ENCODE measurements around the gene ATP6V1B1. TPM values are rescaled to one million over a fixed set of nuclear protein-coding genes. Genes with fewer than 3 reads are reported as not detected.

Gene ATP6V1B1
- total and polyA plus RNA-seq, 2 of the 13 experiments (the other 11 are each of a cell fraction or from before 2014, with no cell fraction given): 0.58 to 1.6 TPM

DNA sequence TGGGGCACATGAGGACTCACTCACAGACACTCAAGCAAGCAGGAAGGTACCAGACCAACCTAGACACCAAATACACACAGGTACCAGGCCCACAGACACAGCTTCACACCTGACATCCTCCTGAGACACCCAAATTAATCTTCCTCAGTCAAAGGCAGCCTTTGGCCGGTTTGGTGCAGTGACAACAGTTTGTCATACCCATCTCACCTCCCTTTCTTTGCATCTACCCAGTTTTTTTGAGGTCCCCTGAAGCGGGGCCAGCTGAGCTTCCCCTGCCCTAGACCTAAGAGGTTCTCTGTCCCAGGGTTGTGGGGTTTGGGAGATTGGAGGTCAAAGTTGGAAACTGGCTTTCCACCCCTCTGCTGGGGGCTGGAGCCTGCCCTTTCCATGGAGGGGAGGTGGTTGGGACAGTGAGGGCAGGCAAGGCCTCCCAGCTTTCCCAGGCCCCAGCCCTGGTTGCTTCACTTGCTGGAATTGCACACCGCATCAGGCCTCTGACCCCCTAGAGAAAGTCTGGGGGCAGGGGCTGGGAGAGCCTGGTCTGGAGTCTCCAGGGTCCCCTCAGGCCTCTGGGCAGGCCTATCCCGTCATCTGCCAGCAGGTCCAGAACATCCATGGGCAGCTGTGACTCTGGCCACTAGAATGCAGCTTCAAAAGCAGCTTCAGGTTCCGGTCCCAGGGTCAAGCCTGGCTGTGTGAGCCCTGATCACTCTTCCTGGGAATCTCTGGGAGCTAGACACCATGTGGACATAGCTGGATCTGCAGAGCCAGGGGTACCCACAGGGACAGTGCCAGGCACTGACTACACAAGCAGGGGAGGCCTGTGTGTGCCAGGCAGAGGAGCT, 71.5 kb downstream of the ATP6V1B1 start (continued):
- TF ChIP-seq, protein P1, sequence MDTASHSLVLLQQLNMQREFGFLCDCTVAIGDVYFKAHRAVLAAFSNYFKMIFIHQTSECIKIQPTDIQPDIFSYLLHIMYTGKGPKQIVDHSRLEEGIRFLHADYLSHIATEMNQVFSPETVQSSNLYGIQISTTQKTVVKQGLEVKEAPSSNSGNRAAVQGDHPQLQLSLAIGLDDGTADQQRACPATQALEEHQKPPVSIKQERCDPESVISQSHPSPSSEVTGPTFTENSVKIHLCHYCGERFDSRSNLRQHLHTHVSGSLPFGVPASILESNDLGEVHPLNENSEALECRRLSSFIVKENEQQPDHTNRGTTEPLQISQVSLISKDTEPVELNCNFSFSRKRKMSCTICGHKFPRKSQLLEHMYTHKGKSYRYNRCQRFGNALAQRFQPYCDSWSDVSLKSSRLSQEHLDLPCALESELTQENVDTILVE (CRISPR knock-in tag; IDR thresholded peaks at IDR 0.05): no peak
- no peak for TF ChIP-seq GATAD1 (CRISPR knock-in tag; IDR thresholded peaks at IDR 0.05)
- TF ChIP-seq DMAP1 (CRISPR knock-in tag; IDR thresholded peaks at IDR 0.05): no peak
- TF ChIP-seq STAG1 (CRISPR knock-in tag; IDR thresholded peaks at IDR 0.05): peak; percentile 15; the same call in 1 of the 2 replicates
- peak; percentile 71; the same call in 1 of the 2 replicates for TF ChIP-seq ETV5 (CRISPR knock-in tag; IDR thresholded peaks at IDR 0.05; ENCODE audit: borderline replicate concordance)
- TF ChIP-seq, protein P2, sequence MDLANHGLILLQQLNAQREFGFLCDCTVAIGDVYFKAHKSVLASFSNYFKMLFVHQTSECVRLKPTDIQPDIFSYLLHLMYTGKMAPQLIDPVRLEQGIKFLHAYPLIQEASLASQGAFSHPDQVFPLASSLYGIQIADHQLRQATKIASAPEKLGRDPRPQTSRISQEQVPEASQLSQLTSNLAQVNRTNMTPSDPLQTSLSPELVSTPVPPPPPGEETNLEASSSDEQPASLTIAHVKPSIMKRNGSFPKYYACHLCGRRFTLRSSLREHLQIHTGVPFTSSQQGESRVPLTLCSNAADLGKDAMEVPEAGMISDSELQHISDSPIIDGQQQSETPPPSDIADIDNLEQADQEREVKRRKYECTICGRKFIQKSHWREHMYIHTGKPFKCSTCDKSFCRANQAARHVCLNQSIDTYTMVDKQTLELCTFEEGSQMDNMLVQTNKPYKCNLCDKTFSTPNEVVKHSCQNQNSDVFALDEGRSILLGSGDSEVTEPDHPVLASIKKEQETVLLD (CRISPR knock-in tag; IDR thresholded peaks at IDR 0.05; ENCODE audit: low read depth): no peak
- 0 out of 2 replicates have a peak, but pooled peaks have one; percentile 38 for TF ChIP-seq ZNF616 (CRISPR knock-in tag; IDR thresholded peaks at IDR 0.05; ENCODE audit: low read depth)
- TF ChIP-seq HOXA3 (CRISPR knock-in tag; IDR thresholded peaks at IDR 0.05): no peak
- peak; percentile 50; the same call in 1 of the 2 replicates for TF ChIP-seq ZMYM3 (CRISPR knock-in tag; IDR thresholded peaks at IDR 0.05)
- no peak for TF ChIP-seq NFATC3 (CRISPR knock-in tag; IDR thresholded peaks at IDR 0.05)
- TF ChIP-seq ZNF530 (CRISPR knock-in tag; IDR thresholded peaks at IDR 0.05; ENCODE audit: low read depth): no peak
- peak; percentile 58; the same call in 1 of the 2 replicates for TF ChIP-seq ZFY (CRISPR knock-in tag; IDR thresholded peaks at IDR 0.05)
- TF ChIP-seq SIX1 (CRISPR knock-in tag; IDR thresholded peaks at IDR 0.05; ENCODE audit: borderline replicate concordance): no peak
- no peak for TF ChIP-seq GFI1 (CRISPR knock-in tag; IDR thresholded peaks at IDR 0.05; ENCODE audit: borderline replicate concordance)
- TF ChIP-seq, protein P3, sequence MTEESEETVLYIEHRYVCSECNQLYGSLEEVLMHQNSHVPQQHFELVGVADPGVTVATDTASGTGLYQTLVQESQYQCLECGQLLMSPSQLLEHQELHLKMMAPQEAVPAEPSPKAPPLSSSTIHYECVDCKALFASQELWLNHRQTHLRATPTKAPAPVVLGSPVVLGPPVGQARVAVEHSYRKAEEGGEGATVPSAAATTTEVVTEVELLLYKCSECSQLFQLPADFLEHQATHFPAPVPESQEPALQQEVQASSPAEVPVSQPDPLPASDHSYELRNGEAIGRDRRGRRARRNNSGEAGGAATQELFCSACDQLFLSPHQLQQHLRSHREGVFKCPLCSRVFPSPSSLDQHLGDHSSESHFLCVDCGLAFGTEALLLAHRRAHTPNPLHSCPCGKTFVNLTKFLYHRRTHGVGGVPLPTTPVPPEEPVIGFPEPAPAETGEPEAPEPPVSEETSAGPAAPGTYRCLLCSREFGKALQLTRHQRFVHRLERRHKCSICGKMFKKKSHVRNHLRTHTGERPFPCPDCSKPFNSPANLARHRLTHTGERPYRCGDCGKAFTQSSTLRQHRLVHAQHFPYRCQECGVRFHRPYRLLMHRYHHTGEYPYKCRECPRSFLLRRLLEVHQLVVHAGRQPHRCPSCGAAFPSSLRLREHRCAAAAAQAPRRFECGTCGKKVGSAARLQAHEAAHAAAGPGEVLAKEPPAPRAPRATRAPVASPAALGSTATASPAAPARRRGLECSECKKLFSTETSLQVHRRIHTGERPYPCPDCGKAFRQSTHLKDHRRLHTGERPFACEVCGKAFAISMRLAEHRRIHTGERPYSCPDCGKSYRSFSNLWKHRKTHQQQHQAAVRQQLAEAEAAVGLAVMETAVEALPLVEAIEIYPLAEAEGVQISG (CRISPR knock-in tag; IDR thresholded peaks at IDR 0.05): peak; percentile 53
- TF ChIP-seq PITX1 (CRISPR knock-in tag; IDR thresholded peaks at IDR 0.05): no peak
- peak; percentile 44; the same call in 1 of the 2 replicates for TF ChIP-seq GABPB1 (CRISPR knock-in tag; IDR thresholded peaks at IDR 0.05)
- TF ChIP-seq ZNF124 (CRISPR knock-in tag; IDR thresholded peaks at IDR 0.05): no peak
- TF ChIP-seq, protein P4, sequence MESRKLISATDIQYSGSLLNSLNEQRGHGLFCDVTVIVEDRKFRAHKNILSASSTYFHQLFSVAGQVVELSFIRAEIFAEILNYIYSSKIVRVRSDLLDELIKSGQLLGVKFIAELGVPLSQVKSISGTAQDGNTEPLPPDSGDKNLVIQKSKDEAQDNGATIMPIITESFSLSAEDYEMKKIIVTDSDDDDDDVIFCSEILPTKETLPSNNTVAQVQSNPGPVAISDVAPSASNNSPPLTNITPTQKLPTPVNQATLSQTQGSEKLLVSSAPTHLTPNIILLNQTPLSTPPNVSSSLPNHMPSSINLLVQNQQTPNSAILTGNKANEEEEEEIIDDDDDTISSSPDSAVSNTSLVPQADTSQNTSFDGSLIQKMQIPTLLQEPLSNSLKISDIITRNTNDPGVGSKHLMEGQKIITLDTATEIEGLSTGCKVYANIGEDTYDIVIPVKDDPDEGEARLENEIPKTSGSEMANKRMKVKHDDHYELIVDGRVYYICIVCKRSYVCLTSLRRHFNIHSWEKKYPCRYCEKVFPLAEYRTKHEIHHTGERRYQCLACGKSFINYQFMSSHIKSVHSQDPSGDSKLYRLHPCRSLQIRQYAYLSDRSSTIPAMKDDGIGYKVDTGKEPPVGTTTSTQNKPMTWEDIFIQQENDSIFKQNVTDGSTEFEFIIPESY (CRISPR knock-in tag; IDR thresholded peaks at IDR 0.05): no peak
- TF ChIP-seq, protein P5, sequence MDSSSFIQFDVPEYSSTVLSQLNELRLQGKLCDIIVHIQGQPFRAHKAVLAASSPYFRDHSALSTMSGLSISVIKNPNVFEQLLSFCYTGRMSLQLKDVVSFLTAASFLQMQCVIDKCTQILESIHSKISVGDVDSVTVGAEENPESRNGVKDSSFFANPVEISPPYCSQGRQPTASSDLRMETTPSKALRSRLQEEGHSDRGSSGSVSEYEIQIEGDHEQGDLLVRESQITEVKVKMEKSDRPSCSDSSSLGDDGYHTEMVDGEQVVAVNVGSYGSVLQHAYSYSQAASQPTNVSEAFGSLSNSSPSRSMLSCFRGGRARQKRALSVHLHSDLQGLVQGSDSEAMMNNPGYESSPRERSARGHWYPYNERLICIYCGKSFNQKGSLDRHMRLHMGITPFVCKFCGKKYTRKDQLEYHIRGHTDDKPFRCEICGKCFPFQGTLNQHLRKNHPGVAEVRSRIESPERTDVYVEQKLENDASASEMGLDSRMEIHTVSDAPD (CRISPR knock-in tag; IDR thresholded peaks at IDR 0.05): no peak
- TF ChIP-seq FOXA1 (IDR thresholded peaks at IDR 0.05): no peak
- TF ChIP-seq FOXA1 (CRISPR knock-in tag; IDR thresholded peaks at IDR 0.05): no peak

Measured in HepG2 (cell line).